ENCODE measurements around the gene CCKAR.

DNA sequence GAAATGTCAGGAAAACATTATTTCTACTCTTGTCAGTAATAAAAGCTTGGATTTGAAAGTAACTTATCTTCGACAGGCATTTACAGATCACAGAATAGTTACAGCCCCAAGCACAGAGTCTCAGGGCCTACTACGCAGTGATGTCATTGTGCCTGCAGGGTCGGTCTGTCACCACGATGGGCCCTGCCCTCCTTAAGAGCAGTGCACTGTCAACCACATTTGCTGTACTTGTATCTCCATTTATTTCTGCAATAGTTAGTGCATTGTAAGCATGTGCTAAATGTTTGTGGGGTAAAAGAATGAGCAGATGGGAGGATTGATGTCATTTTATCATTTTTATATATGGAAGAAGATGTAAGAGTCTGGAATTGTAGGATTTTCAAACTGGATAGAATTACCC, 13.6 kb upstream of the CCKAR start:
- TF ChIP-seq, protein P1, sequence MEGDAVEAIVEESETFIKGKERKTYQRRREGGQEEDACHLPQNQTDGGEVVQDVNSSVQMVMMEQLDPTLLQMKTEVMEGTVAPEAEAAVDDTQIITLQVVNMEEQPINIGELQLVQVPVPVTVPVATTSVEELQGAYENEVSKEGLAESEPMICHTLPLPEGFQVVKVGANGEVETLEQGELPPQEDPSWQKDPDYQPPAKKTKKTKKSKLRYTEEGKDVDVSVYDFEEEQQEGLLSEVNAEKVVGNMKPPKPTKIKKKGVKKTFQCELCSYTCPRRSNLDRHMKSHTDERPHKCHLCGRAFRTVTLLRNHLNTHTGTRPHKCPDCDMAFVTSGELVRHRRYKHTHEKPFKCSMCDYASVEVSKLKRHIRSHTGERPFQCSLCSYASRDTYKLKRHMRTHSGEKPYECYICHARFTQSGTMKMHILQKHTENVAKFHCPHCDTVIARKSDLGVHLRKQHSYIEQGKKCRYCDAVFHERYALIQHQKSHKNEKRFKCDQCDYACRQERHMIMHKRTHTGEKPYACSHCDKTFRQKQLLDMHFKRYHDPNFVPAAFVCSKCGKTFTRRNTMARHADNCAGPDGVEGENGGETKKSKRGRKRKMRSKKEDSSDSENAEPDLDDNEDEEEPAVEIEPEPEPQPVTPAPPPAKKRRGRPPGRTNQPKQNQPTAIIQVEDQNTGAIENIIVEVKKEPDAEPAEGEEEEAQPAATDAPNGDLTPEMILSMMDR (IDR thresholded peaks at IDR 0.05; ENCODE audit: borderline replicate concordance, extremely low read depth, low read length, poor library complexity, severe bottlenecking) = no peak
- TF ChIP-seq EZH2 (IDR thresholded peaks at IDR 0.05; ENCODE audit: borderline replicate concordance, low read depth, low read length, severe bottlenecking) = no peak
